BE2C (cell line): ENCODE results near the gene CD99L2.

Experiments
- DNase-seq: peaks from one replicate; pipeline ENCODE4 v3.0.0-alpha.2; 2020
- H3K27me3 ChIP-seq: fragments of 250-450 bp; sonication (Bioruptor Pico); 2 replicates; pipeline ENCODE4 v1.5.1; 2020; ENCODE audit warnings: mild to moderate bottlenecking
- H3K36me3 ChIP-seq: fragments of 250-450 bp; sonication (Bioruptor Pico); 2 replicates; pipeline ENCODE4 v1.5.1; 2020; ENCODE audit warnings: mild to moderate bottlenecking
- H3K4me1 ChIP-seq: fragments of 250-450 bp; sonication (Bioruptor Pico); 2 replicates; pipeline ENCODE4 v1.5.1; 2020
- H3K4me3 ChIP-seq: 2 replicates; pipeline ENCODE4 v1.5.1; 2011; ENCODE audit warnings: low read depth, low read length
- H3K9me3 ChIP-seq: fragments of 250-450 bp; sonication (Bioruptor Pico); 2 replicates; pipeline ENCODE4 v1.5.1; 2020
- TF ChIP-seq, protein P1 (sequence below): IDR thresholded peaks from 2 replicates; pipeline ENCODE4 v1.5.1; 2012; ENCODE audit warnings: mild to moderate bottlenecking, low read depth, low read length

Gene CD99L2

DNA sequence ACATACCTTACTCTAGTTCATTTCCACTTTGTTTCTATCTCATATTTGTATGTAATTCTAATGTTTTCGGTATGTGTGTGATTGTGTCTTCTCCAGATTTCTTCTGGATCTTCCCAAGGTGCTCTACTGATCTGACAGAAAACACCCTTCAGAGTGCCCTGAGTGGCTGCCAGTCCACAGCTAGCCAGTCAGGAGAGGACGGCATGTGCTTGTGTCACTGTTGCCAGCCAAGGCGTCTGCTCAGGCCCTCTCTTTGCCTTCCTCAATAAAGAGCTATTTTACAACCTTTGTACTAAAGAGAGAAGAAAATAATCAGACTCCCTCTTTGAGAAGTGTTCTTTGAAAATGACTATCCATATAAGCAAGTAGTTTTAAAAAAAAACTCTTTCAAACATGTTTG, 29.0 kb downstream of the CD99L2 start:
- Histone ChIP-seq H3K9me3 (no peaks in the 10 kb centered on the region), H3K4me3 (no peak overlapping the region)
- DNase-seq: no peak

DNA sequence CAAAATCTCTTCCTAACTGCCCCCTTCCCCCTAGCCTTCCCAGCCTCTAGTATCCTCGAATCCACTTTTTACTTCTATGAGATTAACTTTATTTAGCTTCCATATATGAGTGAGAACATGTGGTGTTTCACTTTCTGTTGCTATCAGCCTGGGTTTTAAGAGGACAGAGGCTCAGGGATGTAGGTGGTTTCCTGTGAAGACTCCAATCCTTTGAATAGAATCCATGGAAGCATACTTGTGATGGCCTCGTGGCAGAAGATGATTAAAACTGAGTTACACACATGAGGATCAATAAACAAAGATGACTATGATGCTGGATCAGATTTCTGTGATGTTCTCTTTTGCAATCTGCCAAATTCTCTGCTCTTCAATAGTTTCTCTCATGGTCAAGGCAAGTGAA, 29.8 kb downstream of the CD99L2 start:
- Histone ChIP-seq H3K36me3 (no peaks in the 10 kb centered on the region), H3K27me3 (no peaks in the 10 kb centered on the region), H3K4me1 (no peaks in the 10 kb centered on the region), H3K4me3 (no peak overlapping the region), H3K9me3 (no peaks in the 10 kb centered on the region)
- TF ChIP-seq, protein P1, sequence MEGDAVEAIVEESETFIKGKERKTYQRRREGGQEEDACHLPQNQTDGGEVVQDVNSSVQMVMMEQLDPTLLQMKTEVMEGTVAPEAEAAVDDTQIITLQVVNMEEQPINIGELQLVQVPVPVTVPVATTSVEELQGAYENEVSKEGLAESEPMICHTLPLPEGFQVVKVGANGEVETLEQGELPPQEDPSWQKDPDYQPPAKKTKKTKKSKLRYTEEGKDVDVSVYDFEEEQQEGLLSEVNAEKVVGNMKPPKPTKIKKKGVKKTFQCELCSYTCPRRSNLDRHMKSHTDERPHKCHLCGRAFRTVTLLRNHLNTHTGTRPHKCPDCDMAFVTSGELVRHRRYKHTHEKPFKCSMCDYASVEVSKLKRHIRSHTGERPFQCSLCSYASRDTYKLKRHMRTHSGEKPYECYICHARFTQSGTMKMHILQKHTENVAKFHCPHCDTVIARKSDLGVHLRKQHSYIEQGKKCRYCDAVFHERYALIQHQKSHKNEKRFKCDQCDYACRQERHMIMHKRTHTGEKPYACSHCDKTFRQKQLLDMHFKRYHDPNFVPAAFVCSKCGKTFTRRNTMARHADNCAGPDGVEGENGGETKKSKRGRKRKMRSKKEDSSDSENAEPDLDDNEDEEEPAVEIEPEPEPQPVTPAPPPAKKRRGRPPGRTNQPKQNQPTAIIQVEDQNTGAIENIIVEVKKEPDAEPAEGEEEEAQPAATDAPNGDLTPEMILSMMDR: no peak
- DNase-seq: no peak

More for the DNA sequence above, 29.0 kb downstream of the CD99L2 start:
- H3K4me1 ChIP-seq: no peaks in the 10 kb centered on the region
- TF ChIP-seq, protein P1: no peak
- H3K27me3 ChIP-seq: no peaks in the 10 kb centered on the region
- H3K36me3 ChIP-seq: no peaks in the 10 kb centered on the region

DNA sequence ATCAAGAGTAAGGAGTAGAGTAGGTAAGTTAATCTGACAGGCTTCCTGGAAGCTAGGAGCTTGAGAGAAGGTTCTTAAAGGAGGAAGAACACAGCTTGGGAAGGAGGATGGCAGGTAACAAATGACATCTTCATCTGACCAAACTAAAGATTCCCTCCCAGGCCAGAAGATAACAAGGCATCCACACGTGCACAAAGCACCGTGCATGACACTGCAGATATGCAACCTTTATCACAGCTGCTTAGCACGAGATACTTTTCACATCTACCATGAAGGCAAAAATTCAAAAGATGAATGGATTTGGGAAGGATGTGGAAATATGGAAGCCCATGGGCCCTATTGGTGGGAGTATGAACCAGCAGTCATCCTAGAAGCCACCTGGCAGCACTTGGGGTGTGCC, 34.3 kb downstream of the CD99L2 start:
- Histone ChIP-seq H3K27me3 (no peaks in the 10 kb centered on the region), H3K4me1 (no peaks in the 10 kb centered on the region), H3K4me3 (no peak overlapping the region), H3K9me3 (no peaks in the 10 kb centered on the region), H3K36me3 (no peaks in the 10 kb centered on the region)
- DNase-seq: no peak
- TF ChIP-seq, protein P1: no peak

DNA sequence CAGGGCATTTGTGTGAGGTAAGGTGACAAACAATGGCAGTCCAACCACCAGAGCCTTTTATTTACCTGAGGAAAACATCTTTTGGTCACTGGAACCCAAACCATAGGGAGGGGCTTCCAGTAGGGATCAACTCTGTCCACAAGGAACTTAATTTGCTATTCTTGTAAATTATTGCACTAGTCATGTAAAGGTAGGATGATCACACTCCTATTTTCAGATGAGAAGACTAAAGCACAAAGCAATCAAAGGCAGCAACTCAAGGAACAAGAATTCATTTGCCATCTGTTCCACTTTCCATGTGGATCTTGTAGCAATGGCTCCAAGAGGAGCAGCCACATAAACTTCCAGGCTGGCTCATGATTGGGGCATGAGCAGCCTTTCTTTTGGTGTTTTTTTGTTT, 35.3 kb downstream of the CD99L2 start:
- no peak for DNase-seq
- TF ChIP-seq, protein P1: no peak
- H3K27me3 ChIP-seq: no peaks in the 10 kb centered on the region
- no peaks in the 10 kb centered on the region for H3K9me3 ChIP-seq
- no peaks in the 10 kb centered on the region for H3K4me1 ChIP-seq
- no peaks in the 10 kb centered on the region for H3K36me3 ChIP-seq
- no peak overlapping the region for H3K4me3 ChIP-seq

DNA sequence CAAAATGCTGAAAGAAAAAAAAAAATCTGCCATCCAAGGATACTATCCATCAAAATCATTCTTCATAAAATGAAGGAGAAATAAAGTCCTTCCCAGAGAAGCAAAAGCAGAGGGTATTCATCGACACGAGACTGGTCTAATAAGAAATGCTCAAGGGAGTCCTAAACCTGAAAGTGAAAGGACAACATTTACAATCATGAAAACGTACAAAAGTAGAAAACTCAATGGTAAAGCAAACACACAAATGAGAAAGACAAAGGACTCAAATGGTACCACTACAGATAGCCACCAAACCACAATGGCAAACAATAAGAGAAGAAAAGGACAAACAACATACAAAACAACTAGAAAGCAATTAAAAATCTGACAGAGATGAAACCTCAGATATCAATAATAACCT, 41.0 kb downstream of the CD99L2 start:
- Histone ChIP-seq H3K4me1 (no peaks in the 10 kb centered on the region), H3K9me3 (no peaks in the 10 kb centered on the region), H3K27me3 (no peaks in the 10 kb centered on the region), H3K4me3 (no peak overlapping the region), H3K36me3 (no peaks in the 10 kb centered on the region)
- TF ChIP-seq, protein P1: no peak
- no peak for DNase-seq

DNA sequence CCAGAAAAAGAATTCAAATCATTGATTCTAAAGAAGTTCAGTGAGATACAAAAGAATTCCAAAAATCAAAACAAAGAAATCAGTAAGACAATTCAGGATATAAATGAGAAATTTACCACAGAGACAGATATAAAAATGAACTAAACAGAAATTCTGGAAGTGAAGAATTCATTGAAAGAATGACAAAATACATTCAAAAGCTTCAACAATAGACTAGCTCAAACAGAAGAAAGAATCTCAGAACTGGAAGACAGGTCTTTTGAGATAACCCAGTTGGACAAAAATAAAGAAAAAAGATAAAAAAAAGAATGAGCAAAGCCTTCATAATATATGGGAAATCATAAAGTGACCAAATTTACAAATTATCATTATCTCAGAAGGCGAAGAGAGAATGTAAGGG, 41.7 kb downstream of the CD99L2 start:
- TF ChIP-seq, protein P1: no peak
- no peaks in the 10 kb centered on the region for H3K9me3 ChIP-seq
- no peaks in the 10 kb centered on the region for H3K27me3 ChIP-seq
- no peak overlapping the region for H3K4me3 ChIP-seq
- no peaks in the 10 kb centered on the region for H3K36me3 ChIP-seq
- DNase-seq: no peak
- H3K4me1 ChIP-seq: no peaks in the 10 kb centered on the region
